Ovary (tissue), 9 donors: Measurements from ENCODE around the gene LTC4S. TPM values are rescaled to one million over a fixed set of nuclear protein-coding genes. Genes with fewer than 3 reads are reported as not detected.
"Not testable (repeated sequence)": the region's sequence is repeated elsewhere in the genome, so short reads cannot be mapped to it uniquely, and the experiment has no call there.

Experiments
- DNase-seq, 5 donors: peaks; one replicate each; pipeline ENCODE4 v3.0.0-alpha.2; 2019 to 2020
- H3K27ac ChIP-seq, 2 donors: fragments of 200-600 bp; one replicate each; pipeline versions ENCODE4 v1.5.1 to v1.8.0; 2019 to 2022
- H3K27me3 ChIP-seq: fragments of 200-600 bp; one replicate; pipeline ENCODE4 v1.8.0; 2022
- H3K36me3 ChIP-seq: fragments of 200-600 bp; sonication (generic); one replicate; pipeline ENCODE4 v1.5.1; 2019
- H3K4me1 ChIP-seq: one replicate; pipeline ENCODE4 v1.8.1; 2013; ENCODE audit warnings: mild to moderate bottlenecking, moderate library complexity; ENCODE audit not compliant: insufficient read depth
- H3K4me3 ChIP-seq: fragments of 200-600 bp; sonication (generic); one replicate; pipeline ENCODE4 v1.5.1; 2017
- H3K9me3 ChIP-seq, 2 donors: fragments of 200-600 bp in 1 of 2; sonication (generic) in 1 of 2; one replicate each; pipeline versions ENCODE4 v1.5.1 to v1.8.1; 2013 to 2019; ENCODE audit warnings: mild to moderate bottlenecking in 1 of 2, moderate library complexity in 1 of 2
- EP300 ChIP-seq: sonication (generic); formaldehyde crosslinking; IDR thresholded peaks from one replicate; pipeline ENCODE4 v1.6.1; 2017; ENCODE audit warnings: antibody characterized with exemption
- POLR2A ChIP-seq: fragments of 450-650 bp; IDR thresholded peaks from one replicate; pipeline ENCODE4 v1.6.1; 2017; ENCODE audit warnings: antibody characterized with exemption, mild to moderate bottlenecking, moderate library complexity
- WGBS, 3 donors: extraction: QIAGEN DNeasy Blood & Tissue Kit in 1 of 3; methylation state at CpG; one replicate each; pipeline versions ENCODE4 v1.1.5 to v1.1.7; 2013 to 2017; 5-methylcytosine and 5-hydroxymethylcytosine counted together
- intact Hi-C, 4 donors: fragments of 100-400 bp; cut with DNase I; formaldehyde crosslinking; loops; one replicate each; pipeline versions ENCODE4 v1.11.0 to v1.15.1; 2022 to 2023
- polyA plus RNA-seq, 2 donors: library from polyadenylated mRNA; stranded (reverse); fragments of 200-250 nt in 1 of 2; fragments of 350-450 nt in 1 of 2; fragmentation: Illumina TruSeq in 1 of 2; extraction: RNeasy Lipid Tissue Mini Kit (QIAGEN cat#74804) in 1 of 2; gene quantifications; one replicate each; pipeline ENCODE4 v1.2.3, GENCODE V29; 2013 to 2014
- total RNA-seq, 7 donors: library from RNA; depleted of rRNA in 2 of 7; stranded (reverse); fragments of >200 nt in 2 of 7; fragmentation: NEBNext Ultra II Directional in 3 of 7; extraction: Animal tissue kit (Norgen Biotek cat#: 25700) in 3 of 7; gene quantifications; one replicate each; pipeline versions ENCODE4 v1.1.0 to v1.2.4, GENCODE V29; 2016 to 2023
- TF ChIP-seq, protein P1 (sequence below), 3 donors: fragments of 450-650 bp in 2 of 3; fragments of 200-600 bp in 1 of 3; IDR thresholded peaks; one replicate each; pipeline versions ENCODE4 v1.5.1 to v1.8.0; 2016 to 2022; ENCODE audit warnings: antibody characterized with exemption in 3 of 3, mild to moderate bottlenecking in 1 of 3
- donor health status: DM: no; HTN: no; CAD: no; lungs with moderate emphysema.
- donor health status: DM: no; HTN: no; CAD: no.
- donor health status: Bipolar disorder and iron deficiency.
- donor health status: DM: yes; HTN: yes; CAD: no.
- donor health status: DM: no; HTN: no; CAD: no.
- donor health status: DM: yes; HTN: yes; CAD: no.

Gene LTC4S
- total and polyA plus RNA-seq, 9 donors = 7.5 to 43.5 (median 16.9) TPM; not detected in 1

DNA sequence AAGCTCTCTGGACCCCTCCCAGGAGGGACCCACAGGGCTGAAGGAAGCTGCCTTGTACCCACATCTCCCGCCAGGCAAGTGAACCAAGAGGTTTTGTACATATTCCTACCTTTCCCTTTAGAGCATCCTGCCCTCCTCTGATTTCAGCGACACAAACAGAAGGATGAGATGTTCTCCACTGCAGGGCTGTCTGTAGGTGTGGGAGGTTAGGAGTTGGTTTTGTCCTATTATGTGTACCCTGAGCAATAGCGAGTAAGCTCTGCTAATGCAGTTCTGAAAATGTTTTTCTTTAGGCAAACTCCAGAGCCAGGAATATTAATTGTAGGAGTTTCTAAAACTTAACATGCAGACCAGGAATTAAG is 39.9 kb downstream of the LTC4S start:
- no peak overlapping the region for H3K4me3 ChIP-seq
- H3K36me3 ChIP-seq = no peaks in the 10 kb centered on the region
- no peak overlapping the region for H3K27ac ChIP-seq
- intact Hi-C loops = no loop called here
- 93 to 99% (median 98%) methylated on average over 3 of the region's 3 CpGs for WGBS, 3 donors
- H3K4me1 ChIP-seq = no peaks in the 10 kb centered on the region
- H3K27me3 ChIP-seq = no peaks in the 10 kb centered on the region
- H3K9me3 ChIP-seq = no peaks in the 10 kb centered on the region
- TF ChIP-seq, protein P1, sequence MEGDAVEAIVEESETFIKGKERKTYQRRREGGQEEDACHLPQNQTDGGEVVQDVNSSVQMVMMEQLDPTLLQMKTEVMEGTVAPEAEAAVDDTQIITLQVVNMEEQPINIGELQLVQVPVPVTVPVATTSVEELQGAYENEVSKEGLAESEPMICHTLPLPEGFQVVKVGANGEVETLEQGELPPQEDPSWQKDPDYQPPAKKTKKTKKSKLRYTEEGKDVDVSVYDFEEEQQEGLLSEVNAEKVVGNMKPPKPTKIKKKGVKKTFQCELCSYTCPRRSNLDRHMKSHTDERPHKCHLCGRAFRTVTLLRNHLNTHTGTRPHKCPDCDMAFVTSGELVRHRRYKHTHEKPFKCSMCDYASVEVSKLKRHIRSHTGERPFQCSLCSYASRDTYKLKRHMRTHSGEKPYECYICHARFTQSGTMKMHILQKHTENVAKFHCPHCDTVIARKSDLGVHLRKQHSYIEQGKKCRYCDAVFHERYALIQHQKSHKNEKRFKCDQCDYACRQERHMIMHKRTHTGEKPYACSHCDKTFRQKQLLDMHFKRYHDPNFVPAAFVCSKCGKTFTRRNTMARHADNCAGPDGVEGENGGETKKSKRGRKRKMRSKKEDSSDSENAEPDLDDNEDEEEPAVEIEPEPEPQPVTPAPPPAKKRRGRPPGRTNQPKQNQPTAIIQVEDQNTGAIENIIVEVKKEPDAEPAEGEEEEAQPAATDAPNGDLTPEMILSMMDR (IDR thresholded peaks at IDR 0.05) = no peak
- no peak for TF ChIP-seq POLR2A
- TF ChIP-seq EP300 = no peak
- no peak for DNase-seq

DNA sequence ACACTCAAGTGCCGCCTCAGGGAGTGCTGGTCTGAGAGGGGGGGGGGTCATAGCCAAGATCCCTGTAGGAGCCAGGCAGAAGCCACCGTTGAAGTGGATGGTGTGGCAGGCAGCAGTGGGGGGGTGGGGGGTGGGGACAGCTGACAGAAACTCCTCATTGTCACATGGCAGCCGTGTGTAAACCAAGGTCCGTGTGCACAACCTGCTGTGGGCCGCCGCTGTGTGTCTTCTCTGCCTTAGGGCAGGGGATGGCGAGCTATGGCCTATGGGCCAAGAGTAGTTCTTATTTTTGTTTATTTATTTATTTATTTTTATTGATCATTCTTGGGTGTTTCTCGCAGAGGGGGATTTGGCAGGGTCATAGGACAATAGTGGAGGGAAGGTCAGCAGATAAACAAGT is 40.3 kb downstream of the LTC4S start:
- H3K4me3 ChIP-seq = no peak overlapping the region
- 86 to 92% (median 91%) methylated on average over 8 of the region's 8 CpGs for WGBS, 3 donors
- H3K36me3 ChIP-seq = no peaks in the 10 kb centered on the region
- H3K27me3 ChIP-seq = no peaks in the 10 kb centered on the region
- no peak for TF ChIP-seq EP300
- TF ChIP-seq, protein P1 (IDR thresholded peaks at IDR 0.05) = no peak
- TF ChIP-seq POLR2A = no peak
- H3K27ac ChIP-seq = no peak overlapping the region
- DNase-seq = no peak
- H3K9me3 ChIP-seq = no peaks in the 10 kb centered on the region
- intact Hi-C loops = no loop called here
- H3K4me1 ChIP-seq = no peaks in the 10 kb centered on the region

DNA sequence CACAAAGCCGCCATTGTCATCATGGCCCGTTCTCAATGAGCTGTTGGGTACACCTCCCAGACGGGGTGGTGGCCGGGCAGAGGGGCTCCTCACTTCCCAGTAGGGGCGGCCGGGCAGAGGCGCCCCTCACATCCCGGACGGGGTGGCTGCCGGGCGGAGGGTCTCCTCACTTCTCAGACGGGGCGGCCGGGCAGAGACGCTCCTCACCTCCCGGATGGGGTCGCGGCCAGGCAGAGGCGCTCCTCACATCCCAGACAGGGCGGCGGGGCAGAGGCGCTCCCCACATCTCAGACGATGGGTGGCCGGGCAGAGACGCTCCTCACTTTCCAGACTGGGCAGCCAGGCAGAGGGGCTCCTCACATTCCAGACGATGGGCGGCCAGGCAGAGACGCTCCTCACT is 41.1 kb downstream of the LTC4S start:
- H3K36me3 ChIP-seq, H3K27me3 ChIP-seq, DNase-seq, H3K9me3 ChIP-seq, H3K4me1 ChIP-seq, H3K4me3 ChIP-seq, H3K27ac ChIP-seq, intact Hi-C loops: not testable (repeated sequence)
- 85 to 100% (median 93%) methylated on average over 3 to 22 of the region's 28 CpGs for WGBS, 3 donors

- H3K27ac ChIP-seq = no peak overlapping the region
- WGBS, 3 donors = 77 to 81% (median 78%) methylated on average over 19 of the region's 19 CpGs
- no peaks in the 10 kb centered on the region for H3K4me1 ChIP-seq
- H3K36me3 ChIP-seq = no peaks in the 10 kb centered on the region
- TF ChIP-seq EP300 = no peak
- no peak for TF ChIP-seq POLR2A
- TF ChIP-seq, protein P1 (IDR thresholded peaks at IDR 0.05) = no peak
- H3K27me3 ChIP-seq = no peaks in the 10 kb centered on the region
- intact Hi-C loops = no loop called here
- DNase-seq = peak in 3 of 5 donors; percentile 33 to 51 (median 33)
- no peaks in the 10 kb centered on the region for H3K9me3 ChIP-seq
- no peak overlapping the region for H3K4me3 ChIP-seq
Measured at GRCh38 chr5:179836225-179837019, 42.6 kb downstream of the LTC4S start.
